Activated CD4-positive, alpha-beta T cell treated with anti-CD3 and anti-CD28 coated beads, Interleukin-2, amount 10 ng/mL, durations not matched to agents 7 days and 5 days (primary cell): ENCODE data around the gene UGGT1. TPM values are rescaled to one million over a fixed set of nuclear protein-coding genes. Genes with fewer than 3 reads are reported as not detected.

Experiments
- CTCF ChIA-PET: fragments of 350-600 bp; sonication (Branson Sonifier 250); formaldehyde crosslinking; loops from one replicate; lab custom pipeline; 2021; ENCODE audit warnings: antibody characterized with exemption; lab: Charles Lee
- POLR2A ChIA-PET: fragments of 350-600 bp; sonication (Branson Sonifier 250); formaldehyde crosslinking; loops from one replicate; lab custom pipeline; 2021; ENCODE audit warnings: antibody characterized with exemption; lab: Charles Lee
- DNase-seq: peaks from one replicate; pipeline ENCODE4 v3.0.0-alpha.2; 2020
- H3K27ac Mint-ChIP-seq: one replicate; pipeline ENCODE4 v1.8.0; 2021; ENCODE audit warnings: mild to moderate bottlenecking, moderate library complexity, mixed read lengths
- H3K27me3 Mint-ChIP-seq: one replicate; pipeline ENCODE4 v1.8.0; 2021; ENCODE audit warnings: mixed read lengths
- H3K36me3 Mint-ChIP-seq: one replicate; pipeline ENCODE4 v1.8.0; 2021; ENCODE audit warnings: low read depth, mixed read lengths
- H3K4me1 Mint-ChIP-seq: one replicate; pipeline ENCODE4 v1.8.0; 2021; ENCODE audit warnings: mixed read lengths
- H3K4me3 Mint-ChIP-seq: one replicate; pipeline ENCODE4 v1.8.0; 2021; ENCODE audit warnings: mild to moderate bottlenecking, moderate library complexity, mixed read lengths
- H3K9me3 Mint-ChIP-seq: one replicate; pipeline ENCODE4 v1.8.0; 2021; ENCODE audit warnings: mixed read lengths
- total RNA-seq, 2 experiments: library from RNA; stranded (reverse); gene quantifications; one replicate each; pipeline ENCODE4 v1.2.3, GENCODE V29; 2021

The UGGT1 gene
- total RNA-seq, 2 experiments from 2014 or later, result 64.3 to 70.7 TPM

DNA sequence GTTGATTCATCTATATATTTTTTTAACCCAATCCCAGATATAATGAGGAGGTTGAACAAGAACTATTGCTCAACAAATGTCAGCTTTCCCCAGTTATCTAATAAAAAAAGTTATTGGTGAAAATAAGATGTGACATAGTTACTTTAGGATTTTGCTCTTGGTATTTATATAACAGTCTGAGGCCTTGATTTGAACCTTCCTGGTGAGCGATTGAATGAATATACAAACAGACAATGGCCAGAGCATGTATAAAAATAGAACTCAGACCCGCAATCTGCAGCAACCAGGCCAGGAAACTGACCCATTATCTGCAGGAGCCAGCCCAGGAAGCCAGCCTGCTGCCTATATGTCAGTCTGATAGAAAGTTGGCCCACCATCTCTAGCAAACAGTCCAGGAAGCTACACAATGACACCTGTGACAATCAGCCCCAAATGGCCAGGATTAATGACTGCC is 146.1 kb downstream of the UGGT1 start:
- no peak for DNase-seq
- peaks cover 6% of the 10 kb centered on the region for H3K4me1 Mint-ChIP-seq
- H3K9me3 Mint-ChIP-seq, result no peaks in the 10 kb centered on the region
- POLR2A ChIA-PET, result no interaction called here
- H3K4me3 Mint-ChIP-seq, result no peak overlapping the region
- H3K27ac Mint-ChIP-seq, result no peak overlapping the region
- H3K27me3 Mint-ChIP-seq, result peaks cover 2% of the 10 kb centered on the region
- no peaks in the 10 kb centered on the region for H3K36me3 Mint-ChIP-seq
- CTCF ChIA-PET, result no interaction called here

DNA sequence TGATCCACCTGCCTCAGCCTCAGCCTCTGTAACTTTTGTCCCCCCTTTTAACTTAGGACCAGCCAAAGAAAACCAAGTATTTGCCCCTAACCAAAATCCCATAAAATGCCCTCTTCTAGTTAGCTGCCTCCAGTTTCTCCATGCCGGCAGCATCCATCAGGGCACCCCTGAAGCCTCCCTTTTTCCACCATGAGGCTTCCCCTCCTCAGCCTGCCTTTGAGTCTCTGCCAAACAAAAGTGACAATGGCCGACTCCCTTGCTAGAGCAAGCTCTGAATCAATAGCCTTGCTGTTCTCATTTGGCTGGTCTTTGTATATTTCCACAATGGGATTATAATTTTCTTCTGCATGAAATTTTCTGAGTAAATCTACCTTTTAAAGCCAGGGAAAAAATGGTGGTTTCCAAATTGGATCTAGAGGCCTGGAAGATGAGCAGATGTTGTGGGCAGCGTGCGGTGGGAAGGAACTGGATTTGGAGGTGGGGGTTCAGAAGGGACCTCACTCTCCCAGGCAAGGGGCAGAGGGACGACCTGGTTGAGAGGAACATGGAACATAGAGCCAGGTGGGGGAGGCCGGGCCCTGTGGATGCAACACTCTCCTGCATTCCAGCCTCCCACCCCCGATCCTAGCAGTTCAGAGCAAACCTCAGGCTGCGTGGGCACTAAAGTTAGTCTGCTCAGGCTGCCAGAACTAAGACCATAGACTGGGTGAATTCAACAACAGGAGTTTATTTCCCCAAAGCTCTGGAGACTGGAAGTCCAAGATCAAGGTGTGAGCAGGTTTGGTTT is 147.1 kb downstream of the UGGT1 start:
- no peaks in the 10 kb centered on the region for H3K9me3 Mint-ChIP-seq
- ChIA-PET POLR2A (no interaction called here), CTCF (no interaction called here)
- H3K27me3 Mint-ChIP-seq, result peaks cover 2% of the 10 kb centered on the region
- no peaks in the 10 kb centered on the region for H3K36me3 Mint-ChIP-seq
- H3K27ac Mint-ChIP-seq, result no peak overlapping the region
- peaks cover 4% of the 10 kb centered on the region for H3K4me1 Mint-ChIP-seq
- no peak for DNase-seq
- H3K4me3 Mint-ChIP-seq, result no peak overlapping the region

DNA sequence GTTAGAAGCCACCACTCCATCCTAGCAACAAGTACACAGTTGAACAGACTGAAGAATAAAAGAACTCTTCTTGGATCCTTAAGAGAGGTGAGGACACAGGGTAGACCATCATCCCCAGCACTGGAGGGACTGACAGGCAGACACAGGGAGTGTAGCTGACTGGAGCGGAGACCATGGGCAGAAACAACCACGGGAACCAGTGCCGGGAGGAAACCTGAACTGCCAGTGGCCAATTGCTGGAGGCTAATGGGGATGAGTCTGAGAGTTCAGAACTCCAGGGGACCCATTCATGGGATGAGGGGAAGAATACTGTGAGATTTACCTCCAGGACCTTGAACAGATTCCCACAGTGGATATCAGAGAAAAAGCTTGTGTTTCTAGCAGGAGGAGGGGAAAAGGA is 150.9 kb downstream of the UGGT1 start:
- peaks cover 7% of the 10 kb centered on the region for H3K4me1 Mint-ChIP-seq
- H3K27me3 Mint-ChIP-seq, result peaks cover 4% of the 10 kb centered on the region
- no peaks in the 10 kb centered on the region for H3K9me3 Mint-ChIP-seq
- CTCF ChIA-PET, result no interaction called here
- POLR2A ChIA-PET, result no interaction called here
- no peaks in the 10 kb centered on the region for H3K36me3 Mint-ChIP-seq
- no peak for DNase-seq
- H3K4me3 Mint-ChIP-seq, result no peak overlapping the region
- no peak overlapping the region for H3K27ac Mint-ChIP-seq

Other genes with a start within 250 kb of the UGGT1 start
- gene POLR2D, start 233.0 kb upstream of the UGGT1 start, total RNA-seq, result 10 to 100 TPM; 46.3 to 52.3 TPM
- gene AMMECR1L, start 205.2 kb upstream of the UGGT1 start, total RNA-seq, result 10 to 100 TPM; 15.0 to 15.4 TPM
- gene SAP130, start 63.1 kb upstream of the UGGT1 start, total RNA-seq, result 10 to 100 TPM; 36.8 to 39.1 TPM
- gene HS6ST1, start 227.7 kb downstream of the UGGT1 start, total RNA-seq, result 1 to 10 TPM; 7.9 to 8.4 TPM